K562 (cell line): Measurements from ENCODE around the gene ADAMTS6. TPM values are rescaled to one million over a fixed set of nuclear protein-coding genes. Genes with fewer than 3 reads are reported as not detected.

Source experiments
- ATAC-seq: fragments of 200-7000 bp; cut with Tn5 transposase; 3 replicates; pipeline ENCODE4 v1.9.1; 2020; ENCODE audit warnings: moderate library complexity
- BruUV-seq: library from RNA; stranded (reverse); fragments of 400-500 nt; replicated peaks from 2 replicates; lab custom pipeline; 2021; lab: Mats Ljungman, UMichigan
- CTCF ChIA-PET: fragments of 300-600 bp; formaldehyde crosslinking; extraction: SDS; loops from one replicate; lab custom pipeline; 2021; ENCODE audit warnings: low intra/inter-chr PET ratio; lab: Yijun Ruan, JAX
- POLR2A ChIA-PET: fragments of 300-600, 350-650 bp; sonication (Branson Sonifier 250); formaldehyde crosslinking; extraction: SDS; loops from one replicate; lab custom pipeline; 2021; ENCODE audit warnings: antibody characterized with exemption, inconsistent platforms; lab: Yijun Ruan, JAX
- DNase-seq, 4 experiments: peaks; one replicate each; pipeline versions ENCODE4 v3.0.0 to v3.0.0-alpha.2; 2011 to 2018; ENCODE audit warnings: low spot score in 3 of 4, mixed read lengths in 3 of 4; ENCODE audit errors: extremely low read depth in 1 of 4
- FAIRE-seq: peaks from 2 replicates; lab custom pipeline; 2011; peaks lifted over from hg19 to GRCh38; lab: Jason Lieb, UNC
- H2AFZ ChIP-seq: 2 replicates; pipeline ENCODE4 v1.6.0; 2011; ENCODE audit warnings: low read depth, low read length, control low read depth, inconsistent platforms
- H3K27ac ChIP-seq: fragments of 200-600 bp; 3 replicates; pipeline ENCODE4 v1.8.0; 2011; ENCODE audit warnings: low read depth, mild to moderate bottlenecking, control low read depth, inconsistent platforms, low read length, moderate library complexity, mixed read lengths; ENCODE audit errors: extremely low read depth
- H3K27me3 ChIP-seq, 2 experiments: fragments of 300-600 bp in 1 of 2; 2 replicates in 1 of 2; 3 replicates in 1 of 2; pipeline versions ENCODE4 v1.6.0 to v1.8.0; 2011; ENCODE audit warnings: inconsistent platforms in 2 of 2, low read length in 2 of 2, mild to moderate bottlenecking in 1 of 2, mixed read lengths in 1 of 2, moderate library complexity in 1 of 2; ENCODE audit not compliant: control insufficient read depth in 2 of 2, insufficient read depth in 2 of 2
- H3K36me3 ChIP-seq: fragments of 300-600 bp; 3 replicates; pipeline ENCODE4 v1.8.0; 2011; ENCODE audit warnings: mild to moderate bottlenecking, low read length, inconsistent platforms; ENCODE audit not compliant: control insufficient read depth, insufficient read depth
- H3K4me1 ChIP-seq, 2 experiments: fragments of 200-600 bp in 1 of 2; replicated peaks in 1 of 2; 2 replicates in 1 of 2; 3 replicates in 1 of 2; pipeline versions ENCODE4 v1.5.1 to v1.8.0; 2011; ENCODE audit warnings: inconsistent platforms in 2 of 2, low read length in 2 of 2, mild to moderate bottlenecking in 1 of 2, mixed read lengths in 1 of 2, moderate library complexity in 1 of 2; ENCODE audit not compliant: control insufficient read depth in 2 of 2, insufficient read depth in 2 of 2
- H3K4me2 ChIP-seq: 2 replicates; pipeline ENCODE4 v1.6.1; 2011; ENCODE audit warnings: low read length, control low read depth, inconsistent platforms, mixed read lengths; ENCODE audit not compliant: insufficient read depth
- H3K4me3 ChIP-seq: fragments of 200-600 bp; sonication (generic), shearing (Covaris generic); 2 replicates; pipeline ENCODE4 v1.5.1; 2016; ENCODE audit warnings: control low read depth, inconsistent platforms
- H3K79me2 ChIP-seq: fragments of 200-600 bp; 3 replicates; pipeline ENCODE4 v1.8.0; 2011; ENCODE audit warnings: low read length, inconsistent platforms; ENCODE audit not compliant: control insufficient read depth, insufficient read depth
- H3K9ac ChIP-seq, 2 experiments: 2 replicates each; pipeline versions ENCODE4 v1.6.0 to v1.6.1; 2011; ENCODE audit warnings: low read depth in 2 of 2, low read length in 2 of 2, control low read depth in 1 of 2, inconsistent platforms in 1 of 2, mild to moderate bottlenecking in 1 of 2, mixed read lengths in 1 of 2; ENCODE audit not compliant: insufficient read depth in 1 of 2
- H3K9me1 ChIP-seq: one replicate; pipeline ENCODE4 v1.6.0; 2011; ENCODE audit warnings: inconsistent platforms, mild to moderate bottlenecking, low read length, moderate library complexity; ENCODE audit not compliant: control insufficient read depth, insufficient read depth
- H3K9me3 ChIP-seq: replicated peaks from 2 replicates; pipeline ENCODE4 v1.5.1; 2011; ENCODE audit warnings: low read depth, low read length, inconsistent platforms; ENCODE audit not compliant: control insufficient read depth, insufficient read depth
- H4K20me1 ChIP-seq: replicated peaks from 2 replicates; pipeline ENCODE4 v1.6.1; 2011; ENCODE audit warnings: low read length, inconsistent platforms, mixed read lengths; ENCODE audit not compliant: control insufficient read depth, insufficient read depth
- CEBPB ChIP-seq: fragments of 450-650 bp; IDR thresholded peaks from 2 replicates; pipeline ENCODE4 v1.6.1; 2016; ENCODE audit warnings: missing genetic modification characterization, missing compliant biosample characterization
- CEBPG ChIP-seq, 3 experiments: fragments of 200-800 bp in 1 of 3; sonication (Bioruptor generic) in 1 of 3; sonication (generic) in 1 of 3; formaldehyde crosslinking in 1 of 3; IDR thresholded peaks in 2 of 3; conservative IDR thresholded peaks in 1 of 3; 2 replicates each; pipeline versions ENCODE4 v1.6.1 to v1.8.0; 2016 to 2022; ENCODE audit warnings: missing compliant biosample characterization in 2 of 3, missing genetic modification characterization in 2 of 3, mild to moderate bottlenecking in 1 of 3, missing genetic modification reagents in 1 of 3
- MXI1 ChIP-seq: IDR thresholded peaks from 2 replicates; pipeline ENCODE4 v1.6.1; 2011; ENCODE audit warnings: low read depth, mild to moderate bottlenecking, improper control_type of control experiment, low read length
- RBFOX2 ChIP-seq: fragments of 200-400 bp; formaldehyde crosslinking; IDR thresholded peaks from 2 replicates; pipeline ENCODE4 v1.6.1; 2017; ENCODE audit warnings: low read depth, mild to moderate bottlenecking, low read length, moderate library complexity
- ZNF316 ChIP-seq: fragments of 450-650 bp; IDR thresholded peaks from 2 replicates; pipeline ENCODE4 v1.6.1; 2016
- ZNF778 ChIP-seq: fragments of 450-650 bp; formaldehyde crosslinking; IDR thresholded peaks from 2 replicates; pipeline ENCODE4 v1.4.0; 2020; ENCODE audit warnings: mild to moderate bottlenecking, moderate library complexity
- WGBS: fragments of 100-300 bp; shearing (Covaris generic); methylation state at CpG from one replicate; pipeline ENCODE4 v1.1.6; 2016; ENCODE audit warnings: low coverage, mixed read lengths; ENCODE audit not compliant: insufficient coverage; ENCODE audit errors: missing lambda C conversion rate; 5-methylcytosine and 5-hydroxymethylcytosine counted together
- in situ Hi-C: fragments of 300-500 bp; cut with MboI; formaldehyde crosslinking; loops from 4 replicates; pipeline ENCODE4 v1.15.0; 2018; ENCODE audit warnings: inconsistent platforms, mixed read lengths
- intact Hi-C: fragments of 100-400 bp; cut with micrococcal nuclease; formaldehyde crosslinking; loops from 2 replicates; pipeline ENCODE4 v1.14.2; 2022
- polyA plus RNA-seq, 8 experiments: library from polyadenylated mRNA; depleted of rRNA in 4 of 8; stranded (reverse) in 5 of 8; unstranded in 3 of 8; fragments of >200 nt; fragmentation: Nextera tagmentation in 2 of 8; fragmentation: Illumina TruSeq in 1 of 8; extraction: Ambion mirVana in 2 of 8; extraction: Trizol in 1 of 8; gene quantifications; 2 replicates each; pipeline versions ENCODE4 v1.2.1 to v1.2.3, GENCODE V29; 2011 to 2014; ENCODE audit warnings: inconsistent platforms in 1 of 8, missing spikeins in 1 of 8
- total RNA-seq, 7 experiments: library from RNA; depleted of rRNA in 6 of 7; stranded (reverse); fragments of >200 nt in 6 of 7; fragmentation: Illumina TruSeq in 2 of 7; extraction: Trizol in 2 of 7; gene quantifications; 2 replicates each; pipeline versions ENCODE4 v1.2.1 to v1.2.3, GENCODE V29; 2011 to 2021; ENCODE audit warnings: low replicate concordance in 1 of 7
- TF ChIP-seq, protein P1 (sequence below), 2 experiments: fragments of 450-650 bp in 1 of 2; sonication (generic) in 1 of 2; formaldehyde crosslinking in 1 of 2; IDR thresholded peaks in 1 of 2; conservative IDR thresholded peaks in 1 of 2; 2 replicates each; pipeline versions ENCODE4 v1.6.1 to v1.8.1; 2016 to 2023; ENCODE audit warnings: mild to moderate bottlenecking in 2 of 2, moderate library complexity in 2 of 2, inconsistent platforms in 1 of 2, missing genetic modification reagents in 1 of 2

ADAMTS6 gene
- total and polyA plus RNA-seq, 9 of the 15 experiments (the other 6 are each of a cell fraction or from before 2014, with no cell fraction given): 0.57 to 5.3 (median 1.5) TPM

DNA sequence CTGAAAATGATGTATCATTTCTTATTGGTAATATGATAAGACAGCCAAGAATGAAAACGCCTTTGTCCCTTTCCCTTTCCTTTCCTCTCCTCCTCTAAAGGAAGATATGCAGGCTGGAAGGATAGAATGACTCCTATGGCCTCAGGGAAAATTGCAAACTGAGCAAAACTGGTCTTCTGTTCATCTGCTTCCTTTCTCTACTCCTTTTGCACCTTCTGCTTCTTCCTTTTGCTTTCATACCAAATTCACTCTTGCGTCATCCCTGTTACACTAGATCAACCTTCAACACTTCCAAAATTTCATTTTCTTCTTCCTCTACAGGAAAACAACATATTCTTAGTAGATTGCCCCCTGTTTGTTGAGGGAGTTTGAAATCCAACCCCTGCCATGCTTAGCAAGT lies 234.1 kb downstream of the ADAMTS6 start:
- TF ChIP-seq RBFOX2 (no peak), CEBPB (tag) (0 out of 2 replicates have a peak, but pooled peaks have one; percentile 38), CEBPG (CRISPR knock-in tag; IDR thresholded peaks at IDR 0.05) (no peak), CEBPG (tag; conservative IDR thresholded peaks at IDR 0.05 in 1 of 2, IDR thresholded peaks at IDR 0.05 in 1 of 2) (peak; percentile 28 to 47; a peak in 2 of 4 replicates), ZNF778 (CRISPR knock-in tag) (no peak), ZNF316 (peak; percentile 24; the same call in 1 of the 2 replicates), MXI1 (no peak)
- TF ChIP-seq, protein P1, sequence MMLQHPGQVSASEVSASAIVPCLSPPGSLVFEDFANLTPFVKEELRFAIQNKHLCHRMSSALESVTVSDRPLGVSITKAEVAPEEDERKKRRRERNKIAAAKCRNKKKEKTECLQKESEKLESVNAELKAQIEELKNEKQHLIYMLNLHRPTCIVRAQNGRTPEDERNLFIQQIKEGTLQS (IDR thresholded peaks at IDR 0.05): peak; percentile 12; the same call in 1 of the 2 replicates
- TF ChIP-seq, protein P1 (CRISPR knock-in tag; conservative IDR thresholded peaks at IDR 0.05): no peak
- H3K27ac ChIP-seq: no peak overlapping the region
- H3K27me3 ChIP-seq: no peaks in the 10 kb centered on the region
- H3K9ac ChIP-seq: no peak overlapping the region
- DNase-seq (no peak), ATAC-seq (no peak), FAIRE-seq (no peak)
- BruUV-seq: no TSS peak
- 19% methylated on average over 2 of the region's 2 CpGs for WGBS
- no peaks in the 10 kb centered on the region for H3K9me3 ChIP-seq
- H3K4me1 ChIP-seq: no peaks in the 10 kb centered on the region
- ChIA-PET POLR2A (no interaction called here), CTCF (no interaction called here)
- intact Hi-C loops: no loop called here
- no peak overlapping the region for H3K4me3 ChIP-seq
- no peak overlapping the region for H2AFZ ChIP-seq
- H3K4me2 ChIP-seq: no peak overlapping the region
- H3K36me3 ChIP-seq: no peaks in the 10 kb centered on the region
- in situ Hi-C loops: no loop called here
- H4K20me1 ChIP-seq: no peaks in the 10 kb centered on the region
- no peaks in the 10 kb centered on the region for H3K9me1 ChIP-seq
- no peaks in the 10 kb centered on the region for H3K79me2 ChIP-seq
